Measurements from ENCODE around the gene ABCD1.

DNA sequence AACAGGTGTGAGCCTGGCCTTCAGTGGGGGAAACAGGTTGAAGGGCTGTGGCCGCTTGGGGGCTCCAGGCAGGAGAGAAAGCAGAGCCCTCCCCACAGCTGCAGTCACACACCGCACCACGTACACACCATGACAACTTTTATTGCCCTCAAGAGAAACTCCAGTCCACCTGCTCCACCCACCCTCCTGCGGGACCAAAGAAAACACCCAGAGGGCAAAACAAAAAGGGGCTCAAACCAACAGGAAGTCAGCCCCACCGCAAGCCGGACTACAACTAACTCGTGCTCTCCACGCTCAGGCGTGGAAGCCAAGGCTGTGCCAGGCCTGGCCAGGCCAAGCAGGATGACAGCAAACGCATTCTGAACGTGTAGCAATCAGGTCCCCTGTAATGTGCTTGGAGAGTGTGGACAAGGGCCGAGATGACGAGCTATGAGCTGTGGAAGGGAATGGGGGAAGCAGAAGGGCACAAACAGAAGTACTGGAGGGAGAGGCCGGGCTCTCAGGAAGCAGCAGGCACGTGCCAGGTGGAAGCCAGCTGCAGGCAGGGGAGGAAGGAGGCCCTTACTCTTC is 24.2 kb upstream of the ABCD1 start:
- TF ChIP-seq, protein P1, sequence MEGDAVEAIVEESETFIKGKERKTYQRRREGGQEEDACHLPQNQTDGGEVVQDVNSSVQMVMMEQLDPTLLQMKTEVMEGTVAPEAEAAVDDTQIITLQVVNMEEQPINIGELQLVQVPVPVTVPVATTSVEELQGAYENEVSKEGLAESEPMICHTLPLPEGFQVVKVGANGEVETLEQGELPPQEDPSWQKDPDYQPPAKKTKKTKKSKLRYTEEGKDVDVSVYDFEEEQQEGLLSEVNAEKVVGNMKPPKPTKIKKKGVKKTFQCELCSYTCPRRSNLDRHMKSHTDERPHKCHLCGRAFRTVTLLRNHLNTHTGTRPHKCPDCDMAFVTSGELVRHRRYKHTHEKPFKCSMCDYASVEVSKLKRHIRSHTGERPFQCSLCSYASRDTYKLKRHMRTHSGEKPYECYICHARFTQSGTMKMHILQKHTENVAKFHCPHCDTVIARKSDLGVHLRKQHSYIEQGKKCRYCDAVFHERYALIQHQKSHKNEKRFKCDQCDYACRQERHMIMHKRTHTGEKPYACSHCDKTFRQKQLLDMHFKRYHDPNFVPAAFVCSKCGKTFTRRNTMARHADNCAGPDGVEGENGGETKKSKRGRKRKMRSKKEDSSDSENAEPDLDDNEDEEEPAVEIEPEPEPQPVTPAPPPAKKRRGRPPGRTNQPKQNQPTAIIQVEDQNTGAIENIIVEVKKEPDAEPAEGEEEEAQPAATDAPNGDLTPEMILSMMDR (IDR thresholded peaks at IDR 0.05; ENCODE audit: low read depth, low read length, missing input control), result no peak
- TF ChIP-seq, protein P2, sequence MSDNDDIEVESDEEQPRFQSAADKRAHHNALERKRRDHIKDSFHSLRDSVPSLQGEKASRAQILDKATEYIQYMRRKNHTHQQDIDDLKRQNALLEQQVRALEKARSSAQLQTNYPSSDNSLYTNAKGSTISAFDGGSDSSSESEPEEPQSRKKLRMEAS (IDR thresholded peaks at IDR 0.05), result no peak
- TF ChIP-seq TAF1 (conservative IDR thresholded peaks at IDR 0.05) (no peak), RAD21 (IDR thresholded peaks at IDR 0.05) (no peak), YY1 (IDR thresholded peaks at IDR 0.05) (no peak)

Measured in liver (tissue), 3 donors.